Activated CD8-positive, alpha-beta memory T cell treated with anti-CD3 and anti-CD28 coated beads for 1 hour (primary cell): ENCODE data around the gene LSM14A.
"Not testable (repeated sequence)": the region's sequence is repeated elsewhere in the genome, so short reads cannot be mapped to it uniquely, and the experiment has no call there.

Source experiments
- DNase-seq, 2 donors: peaks; one replicate each; pipeline ENCODE4 v3.0.0-alpha.2; 2020; ENCODE audit warnings: low read depth in 1 of 2; ENCODE audit errors: extremely low read depth in 1 of 2

Gene LSM14A

GRCh38 chr19:34226036-34226435 lies 53.7 kb downstream of the LSM14A start:
- DNase-seq = no peak

- DNase-seq = no peak
Measured at GRCh38 chr19:34228347-34228746, 56.0 kb downstream of the LSM14A start.

- no peak for DNase-seq
Measured at GRCh38 chr19:34228762-34229161, 56.5 kb downstream of the LSM14A start.

- DNase-seq = no peak
Measured at GRCh38 chr19:34229721-34230120, 57.4 kb downstream of the LSM14A start.

GRCh38 chr19:34230820-34231219 lies 58.5 kb downstream of the LSM14A start:
- no peak for DNase-seq

GRCh38 chr19:34231439-34231838 lies 59.1 kb downstream of the LSM14A start:
- no peak for DNase-seq

- no peak for DNase-seq
Measured at GRCh38 chr19:34232566-34233481, 60.5 kb downstream of the LSM14A start.

GRCh38 chr19:34235425-34235940 lies 63.2 kb downstream of the LSM14A start:
- DNase-seq = no peak

GRCh38 chr19:34236035-34236987 lies 64.0 kb downstream of the LSM14A start:
- no peak for DNase-seq

- DNase-seq = no peak
Measured at GRCh38 chr19:34237283-34237682, 65.0 kb downstream of the LSM14A start.

GRCh38 chr19:34237939-34238338 lies 65.6 kb downstream of the LSM14A start:
- no peak for DNase-seq

- DNase-seq = no peak
Measured at GRCh38 chr19:34241513-34242337, 69.4 kb downstream of the LSM14A start.

GRCh38 chr19:34243138-34243875 lies 71.0 kb downstream of the LSM14A start:
- DNase-seq = not testable (repeated sequence)

- DNase-seq = no peak
Measured at GRCh38 chr19:34243876-34244578, 71.7 kb downstream of the LSM14A start.

- DNase-seq = no peak
Measured at GRCh38 chr19:34244611-34245299, 72.5 kb downstream of the LSM14A start.

GRCh38 chr19:34246340-34246739 lies 74.0 kb downstream of the LSM14A start:
- no peak for DNase-seq

- DNase-seq = no peak
Measured at GRCh38 chr19:34248941-34249340, 76.6 kb downstream of the LSM14A start.

- DNase-seq = not testable (repeated sequence)
Measured at GRCh38 chr19:34253167-34253566, 80.9 kb downstream of the LSM14A start.

GRCh38 chr19:34253681-34254045 lies 81.4 kb downstream of the LSM14A start:
- DNase-seq = not testable (repeated sequence)
